ENCODE measurements around the gene MPIG6B.

DNA sequence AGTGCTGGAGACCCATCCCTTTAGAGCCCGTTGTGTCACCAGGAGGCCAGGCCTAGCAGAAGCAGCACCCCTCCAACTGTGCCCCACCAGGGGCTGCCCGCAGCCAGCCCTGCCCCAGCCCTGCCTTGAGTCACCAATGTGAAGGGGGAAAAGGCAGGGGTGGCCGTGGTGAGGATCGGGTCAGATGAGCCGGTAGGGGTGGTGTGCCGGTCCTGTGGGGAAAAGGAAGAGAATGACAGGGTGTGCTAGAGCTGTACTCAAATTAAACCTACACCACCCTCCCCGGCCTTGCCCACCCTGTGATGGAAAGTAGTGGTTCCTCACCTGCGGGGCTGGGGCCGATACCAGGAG, 42.4 kb downstream of the MPIG6B start:
- TF ChIP-seq POLR2A (IDR thresholded peaks at IDR 0.05) (no peak), EP300 (IDR thresholded peaks at IDR 0.05) (no peak), POLR2AphosphoS5 (IDR thresholded peaks at IDR 0.05) (no peak)

Measured in suprapubic skin (tissue), 4 donors.